ENCODE data around the gene HIP1.
"Not testable (repeated sequence)": the region's sequence is repeated elsewhere in the genome, so short reads cannot be mapped to it uniquely, and the experiment has no call there.

Gene HIP1

DNA sequence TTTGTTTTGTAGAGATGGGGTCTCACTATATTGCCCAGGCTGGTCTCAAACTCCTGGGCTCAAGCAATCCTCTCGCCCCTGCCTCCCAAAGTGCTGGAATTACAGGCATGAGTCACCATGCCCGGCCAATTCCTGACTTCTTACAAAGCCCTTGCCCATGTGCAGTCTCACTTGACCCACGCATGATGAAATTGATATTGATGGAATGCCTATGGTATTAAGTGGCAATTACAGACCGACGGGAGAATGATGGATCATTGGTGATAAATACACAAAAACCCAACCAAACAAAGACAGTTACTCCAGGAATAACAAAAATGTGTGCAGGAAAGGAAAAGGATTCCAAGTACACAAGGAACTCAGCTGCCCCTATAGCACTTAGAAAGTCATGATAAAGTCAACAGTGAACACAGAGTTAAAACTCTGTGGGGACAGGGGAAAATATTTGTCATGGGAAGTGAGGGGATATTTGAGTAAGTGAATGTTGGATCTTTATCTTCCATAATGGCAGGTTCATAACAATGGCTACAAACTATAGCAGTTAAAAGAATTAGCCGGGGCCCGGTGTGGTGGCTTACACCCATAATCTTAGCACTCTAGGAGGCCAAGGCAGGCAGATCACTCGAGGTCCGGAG lies 21.6 kb downstream of the HIP1 start:
- no peak for DNase-seq (ENCODE audit: low read depth)

DNA sequence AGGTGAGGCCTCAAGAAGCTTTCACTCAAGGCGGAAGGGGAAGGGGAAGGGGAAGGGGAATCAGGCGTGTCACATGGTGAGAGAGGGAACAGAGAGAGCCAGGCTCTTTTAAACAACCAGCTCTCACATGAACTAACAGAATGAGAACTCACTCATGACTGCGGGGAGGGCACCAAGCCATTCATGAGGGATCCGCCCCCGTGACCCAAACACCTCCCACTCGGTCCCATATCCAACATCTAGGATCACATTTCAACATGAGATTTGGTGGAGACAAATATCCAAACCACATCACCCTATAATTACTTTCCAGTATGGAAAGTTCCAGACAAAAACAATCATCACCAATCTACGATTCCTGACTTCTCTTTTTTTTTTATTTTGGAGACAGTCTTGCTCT lies 22.9 kb downstream of the HIP1 start:
- no peak for DNase-seq (ENCODE audit: low read depth)

DNA sequence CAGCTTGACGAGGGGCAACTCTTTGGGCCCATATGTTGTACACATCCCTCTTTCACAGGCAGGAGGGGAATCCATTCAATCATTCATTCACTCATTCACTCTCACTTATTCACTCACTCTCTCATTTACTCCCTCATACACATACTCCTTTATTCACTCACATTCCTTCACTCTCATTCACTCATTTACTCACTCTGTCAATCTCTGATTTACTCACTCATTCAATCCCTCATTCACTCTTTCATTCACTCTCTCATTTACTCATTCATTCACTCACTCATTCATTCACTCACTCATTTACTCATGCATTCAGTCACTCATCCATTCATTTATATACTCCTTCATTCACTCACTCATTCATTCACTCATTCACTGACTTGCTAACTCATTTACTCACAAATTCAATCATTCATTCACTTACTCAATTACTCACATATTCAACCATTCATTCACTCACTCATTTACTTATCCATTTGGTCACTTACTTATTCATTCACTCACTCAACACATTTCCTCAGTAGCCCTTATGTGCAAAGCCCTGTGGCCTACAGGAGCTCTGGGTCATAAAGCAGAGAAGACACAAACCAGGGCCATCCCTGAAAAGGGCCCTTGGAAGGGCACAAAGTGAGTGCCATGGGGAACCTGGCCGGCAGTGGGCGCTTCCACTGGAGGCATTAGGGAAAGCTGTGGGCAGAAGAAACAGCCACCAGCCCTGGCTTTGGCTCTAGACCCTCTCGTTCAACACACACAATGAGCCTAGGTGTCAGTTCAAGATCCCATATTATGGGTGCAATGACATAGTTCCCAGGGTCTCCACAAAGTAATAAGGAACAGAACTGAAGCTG lies 26.0 kb downstream of the HIP1 start:
- DNase-seq (ENCODE audit: low read depth) = no peak

DNA sequence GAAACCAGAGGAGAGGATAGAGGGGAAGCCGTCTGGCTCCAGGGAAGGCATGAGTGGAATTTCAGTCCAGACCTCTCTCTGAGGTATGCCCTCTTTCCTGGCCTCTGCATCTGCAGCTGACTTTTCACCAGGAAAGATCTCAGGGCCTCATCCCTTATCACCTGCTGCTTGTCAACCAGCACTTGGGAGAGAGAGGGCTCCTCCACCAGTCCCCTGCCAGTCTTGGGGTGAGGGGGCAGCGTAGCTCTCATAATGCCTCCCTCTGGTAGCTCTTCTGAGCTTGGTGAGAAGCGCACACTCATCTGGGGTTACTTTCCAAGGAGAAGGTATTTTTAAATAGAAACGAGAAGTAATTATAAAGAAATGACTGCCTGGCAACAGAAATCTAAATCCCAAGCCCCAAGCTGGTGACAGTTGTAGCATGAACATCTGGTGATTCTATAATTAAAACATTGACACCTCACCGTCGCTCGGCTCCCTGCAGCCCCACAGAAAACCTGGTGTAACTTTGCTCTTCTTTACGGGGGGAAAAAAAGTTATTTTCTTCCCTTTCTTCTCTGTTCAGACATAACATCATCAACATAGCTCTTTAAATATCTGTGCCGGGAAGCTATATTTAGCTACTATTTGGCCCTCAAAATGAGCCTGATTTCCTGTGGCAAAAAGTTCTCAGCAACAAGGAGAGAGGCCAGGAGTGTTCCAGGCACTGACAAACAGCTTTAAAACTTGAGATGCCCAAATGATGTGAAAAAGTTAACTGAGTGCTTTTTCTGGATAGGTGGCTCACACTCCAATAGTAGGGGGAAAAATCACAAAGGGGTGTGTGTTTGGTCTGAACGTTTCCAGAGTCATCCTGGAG lies 26.9 kb downstream of the HIP1 start:
- no peak for DNase-seq (ENCODE audit: low read depth)

DNA sequence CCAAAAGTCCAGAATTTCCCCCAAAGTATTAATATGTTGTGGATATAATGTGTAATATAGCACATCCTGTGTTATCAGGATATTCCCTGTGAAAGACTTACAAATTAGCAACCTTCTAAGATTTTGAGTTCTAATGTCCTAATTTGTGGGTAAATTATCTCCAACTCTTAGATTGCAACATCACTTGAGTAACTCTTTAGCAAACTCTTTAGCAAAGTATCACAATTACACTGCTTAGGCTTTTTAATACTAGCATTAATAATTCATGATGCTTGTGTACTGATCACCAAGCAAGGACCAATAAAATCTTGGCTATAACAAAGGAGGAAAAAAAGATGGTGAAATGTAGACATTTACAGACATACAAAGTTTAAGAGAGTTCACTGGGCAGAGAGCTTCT lies 27.7 kb downstream of the HIP1 start:
- DNase-seq (ENCODE audit: low read depth) = no peak

DNA sequence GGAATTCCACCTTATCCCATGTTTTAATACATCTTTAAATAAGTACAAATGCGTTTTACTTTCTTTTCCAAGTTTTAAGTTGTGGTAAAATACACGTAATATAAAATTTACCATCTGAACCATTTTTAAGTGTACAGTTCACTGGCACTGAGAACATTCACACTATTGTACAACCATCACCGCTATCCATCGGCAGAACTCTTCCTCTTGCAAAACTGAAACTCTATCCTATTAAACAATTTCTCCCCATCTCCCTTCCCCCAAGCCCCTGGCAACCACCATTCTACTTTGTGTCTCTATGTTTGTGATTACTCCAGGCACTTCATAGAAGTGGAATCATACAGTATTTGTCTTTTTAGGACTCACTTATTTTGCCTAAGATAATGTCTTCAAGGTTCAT lies 33.8 kb downstream of the HIP1 start:
- DNase-seq (ENCODE audit: low read depth) = no peak

DNA sequence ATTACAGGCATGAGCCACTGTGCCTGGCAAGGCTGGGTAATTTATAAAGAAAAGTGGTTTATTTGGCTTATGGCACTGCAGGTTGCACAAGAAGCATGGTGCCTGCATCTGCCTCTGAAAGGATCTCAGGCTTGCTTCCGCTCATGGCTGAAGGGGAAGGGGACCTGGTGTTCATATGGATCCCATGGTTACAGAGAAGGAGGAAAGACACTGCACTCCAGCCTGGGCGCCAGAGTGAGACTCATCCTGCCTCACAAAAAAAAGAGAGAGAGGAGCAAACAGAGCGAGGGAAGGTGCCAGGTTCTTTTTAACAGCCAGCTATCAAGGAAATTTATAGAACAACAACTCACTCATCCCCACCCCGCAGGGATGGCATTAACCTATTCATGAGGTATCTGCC lies 36.2 kb downstream of the HIP1 start:
- DNase-seq (ENCODE audit: low read depth) = no peak

DNA sequence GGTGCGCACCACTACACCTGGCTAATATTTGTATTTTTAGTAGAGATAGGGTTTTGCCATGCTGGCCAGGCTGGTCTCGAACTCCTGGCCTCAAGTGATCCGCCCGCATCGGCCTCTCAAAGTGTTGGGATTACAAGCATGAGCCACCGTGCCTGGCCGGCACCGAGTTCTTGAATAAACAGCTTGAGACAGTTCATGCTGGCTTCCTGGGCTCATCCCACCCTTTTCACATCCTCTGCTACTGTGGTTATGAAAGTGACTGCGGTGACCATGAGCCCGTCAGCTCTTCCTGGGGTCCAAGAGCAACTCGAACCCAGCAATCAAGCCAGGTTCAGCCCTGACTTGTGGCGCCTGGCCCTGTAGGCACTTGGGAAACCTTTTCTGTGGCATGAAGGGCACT lies 38.7 kb downstream of the HIP1 start:
- DNase-seq (ENCODE audit: low read depth) = no peak

DNA sequence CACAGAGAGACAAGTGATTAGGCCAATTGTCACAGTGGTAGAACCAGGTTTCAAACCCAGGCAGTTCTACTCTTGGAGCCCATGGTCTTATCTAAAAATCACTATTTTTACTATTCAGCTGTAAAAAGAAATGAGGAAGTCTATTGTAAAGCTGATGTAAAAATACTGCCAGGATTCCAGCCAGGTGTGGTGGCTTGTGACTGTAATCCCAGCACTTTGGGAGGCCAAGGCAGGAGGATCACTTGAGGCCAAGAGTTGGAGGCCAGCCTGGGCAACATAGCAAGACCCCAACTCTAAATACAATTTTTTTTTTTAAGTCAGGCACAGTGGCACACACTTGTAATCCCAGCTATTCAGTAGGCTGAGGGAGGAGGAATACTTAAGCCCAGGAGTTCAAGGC lies 40.4 kb downstream of the HIP1 start:
- DNase-seq (ENCODE audit: low read depth) = no peak

DNA sequence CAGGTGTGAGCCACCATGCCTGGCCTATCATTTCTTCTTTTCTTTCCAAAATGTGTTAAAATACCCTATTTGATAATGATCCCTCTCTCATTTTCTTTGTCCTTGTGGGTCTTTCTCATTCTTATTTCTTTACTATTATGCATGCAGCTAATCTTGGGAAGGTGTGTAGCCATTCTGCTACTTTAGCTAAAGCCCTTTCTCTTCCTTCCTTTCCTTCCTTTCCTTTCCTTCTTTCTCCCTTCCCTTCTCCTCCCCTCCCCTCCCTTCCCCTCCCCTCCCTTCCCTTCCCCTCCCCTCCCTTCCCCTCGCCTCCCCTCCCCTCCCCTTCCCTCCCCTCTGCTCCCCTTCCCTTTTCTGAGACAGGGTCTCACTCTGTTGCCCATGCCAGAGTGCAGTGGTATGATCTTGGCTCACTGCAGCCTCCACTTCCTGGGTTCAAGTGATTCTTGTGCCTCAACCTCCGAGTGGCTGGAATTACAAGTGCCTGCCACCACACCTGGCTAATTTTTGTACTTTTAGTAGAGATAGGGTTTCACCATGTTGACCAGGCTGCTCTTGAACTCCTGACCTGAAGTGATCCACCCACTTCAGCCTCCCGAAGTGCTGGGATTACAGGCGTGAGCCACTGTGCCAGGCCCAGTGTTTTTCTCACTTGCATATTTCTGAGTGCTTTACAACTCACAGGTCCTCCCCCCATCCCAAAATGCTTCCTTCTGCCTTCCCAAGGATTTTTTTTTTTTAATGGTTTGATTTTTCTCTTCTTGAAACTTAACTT lies 42.3 kb downstream of the HIP1 start:
- no peak for DNase-seq (ENCODE audit: low read depth)

DNA sequence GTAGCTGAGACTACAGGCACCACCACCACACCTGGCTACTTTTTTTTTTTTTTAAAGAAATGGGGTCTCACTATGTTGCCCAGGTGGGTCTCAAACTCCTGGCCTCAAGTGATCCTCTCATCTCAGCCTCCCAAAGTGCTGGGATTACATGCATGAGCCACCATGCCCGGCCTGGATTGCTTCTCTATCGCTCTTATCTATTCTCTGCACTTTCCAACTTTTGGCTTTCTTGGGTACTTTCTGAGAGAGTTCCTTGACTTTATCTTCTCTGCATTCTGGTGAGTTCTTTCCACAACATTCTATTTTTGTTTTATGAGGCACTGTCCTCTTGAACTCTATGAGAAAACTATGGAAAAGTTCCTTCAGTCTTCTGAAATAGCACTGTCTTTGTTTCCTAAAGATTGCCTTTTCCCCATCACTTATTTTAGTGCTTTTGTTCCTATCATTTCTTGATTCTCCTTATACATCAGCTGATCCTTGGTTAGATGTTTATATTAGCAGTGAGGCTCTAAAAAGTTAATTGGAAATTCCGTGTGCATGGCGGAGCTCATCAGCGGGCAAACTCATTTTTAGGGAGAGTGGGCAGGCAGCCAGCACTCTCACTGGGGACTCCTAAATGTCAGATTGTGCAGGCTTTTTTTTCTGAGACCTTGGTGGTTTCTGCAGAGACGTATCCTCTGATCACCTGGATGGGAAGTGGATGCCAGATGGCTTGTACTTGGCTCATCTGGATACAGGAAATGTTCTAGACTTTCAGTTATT lies 43.9 kb downstream of the HIP1 start:
- DNase-seq (ENCODE audit: low read depth) = no peak

DNA sequence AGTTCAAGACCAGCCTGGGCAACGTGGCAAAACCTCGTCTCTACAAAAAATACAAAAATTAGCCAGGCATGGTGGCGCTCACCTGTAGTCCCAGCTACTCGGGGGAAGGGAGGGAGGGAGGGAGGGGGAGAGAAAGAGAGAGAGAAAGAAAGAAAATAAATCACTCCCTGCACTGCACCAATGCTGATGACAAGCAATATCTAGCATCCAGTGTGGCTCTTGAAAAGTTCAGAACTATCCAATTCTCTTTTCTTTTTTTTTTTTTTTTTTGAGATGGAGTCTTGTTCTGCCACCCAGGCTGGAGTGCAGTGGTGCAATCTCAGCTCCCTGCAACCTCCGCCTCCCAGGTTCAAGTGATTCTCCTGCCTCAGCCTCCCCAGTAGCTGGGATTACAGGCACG lies 45.1 kb downstream of the HIP1 start:
- not testable (repeated sequence) for DNase-seq (ENCODE audit: low read depth)

DNA sequence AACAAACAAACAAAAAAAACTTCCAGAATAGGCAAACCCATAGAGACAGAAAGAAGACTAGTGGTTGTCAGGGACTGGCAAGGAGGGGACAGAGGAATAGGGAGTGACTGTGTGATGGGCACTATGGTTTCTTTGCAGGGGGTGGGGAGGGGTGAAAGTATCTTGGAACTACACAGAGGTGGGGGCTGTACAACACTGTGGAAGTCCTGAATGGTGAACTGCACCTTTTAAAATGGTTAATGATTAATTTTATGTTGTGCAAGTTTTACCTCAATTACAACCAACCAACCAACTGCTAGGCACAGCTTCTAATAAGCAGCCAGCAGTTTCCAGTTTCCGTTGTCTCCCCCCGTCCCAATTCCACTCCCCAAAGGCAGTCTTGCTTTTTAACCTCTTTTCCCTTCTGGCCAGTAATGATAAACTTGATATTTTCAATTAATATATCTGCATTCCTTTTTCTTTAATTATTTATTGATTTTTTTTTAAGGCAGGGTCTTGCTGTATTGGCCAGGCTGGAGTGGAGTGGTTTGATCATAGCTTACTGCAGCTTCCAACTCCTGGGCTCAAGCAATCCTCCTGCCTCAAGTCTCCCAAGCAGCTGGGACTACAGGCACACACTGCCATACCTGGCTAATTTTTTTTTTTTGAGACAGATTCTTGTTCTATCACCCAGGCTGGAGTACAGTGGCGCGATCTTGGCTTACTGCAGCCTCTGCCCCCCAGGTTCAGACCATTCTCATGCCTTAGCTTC lies 46.8 kb downstream of the HIP1 start:
- no peak for DNase-seq (ENCODE audit: low read depth)

DNA sequence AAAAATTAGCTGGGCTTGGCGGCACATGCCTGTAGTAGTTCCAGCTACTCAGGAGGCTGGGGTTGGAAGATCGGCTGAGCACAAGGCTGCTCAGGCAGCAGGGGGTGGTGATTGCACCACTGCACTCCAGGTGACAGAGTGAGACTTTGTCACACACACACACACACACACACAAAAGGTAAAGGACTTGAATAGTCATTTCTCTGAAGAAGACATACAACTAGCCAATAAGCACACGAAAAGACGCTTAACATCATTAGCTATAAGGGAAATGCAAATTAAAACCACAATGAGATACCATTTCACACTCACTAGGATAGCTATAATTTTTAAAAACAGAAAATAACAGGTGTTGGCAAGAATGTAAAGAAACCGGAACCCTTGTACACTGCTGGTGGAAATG lies 48.6 kb downstream of the HIP1 start:
- DNase-seq (ENCODE audit: low read depth) = no peak

DNA sequence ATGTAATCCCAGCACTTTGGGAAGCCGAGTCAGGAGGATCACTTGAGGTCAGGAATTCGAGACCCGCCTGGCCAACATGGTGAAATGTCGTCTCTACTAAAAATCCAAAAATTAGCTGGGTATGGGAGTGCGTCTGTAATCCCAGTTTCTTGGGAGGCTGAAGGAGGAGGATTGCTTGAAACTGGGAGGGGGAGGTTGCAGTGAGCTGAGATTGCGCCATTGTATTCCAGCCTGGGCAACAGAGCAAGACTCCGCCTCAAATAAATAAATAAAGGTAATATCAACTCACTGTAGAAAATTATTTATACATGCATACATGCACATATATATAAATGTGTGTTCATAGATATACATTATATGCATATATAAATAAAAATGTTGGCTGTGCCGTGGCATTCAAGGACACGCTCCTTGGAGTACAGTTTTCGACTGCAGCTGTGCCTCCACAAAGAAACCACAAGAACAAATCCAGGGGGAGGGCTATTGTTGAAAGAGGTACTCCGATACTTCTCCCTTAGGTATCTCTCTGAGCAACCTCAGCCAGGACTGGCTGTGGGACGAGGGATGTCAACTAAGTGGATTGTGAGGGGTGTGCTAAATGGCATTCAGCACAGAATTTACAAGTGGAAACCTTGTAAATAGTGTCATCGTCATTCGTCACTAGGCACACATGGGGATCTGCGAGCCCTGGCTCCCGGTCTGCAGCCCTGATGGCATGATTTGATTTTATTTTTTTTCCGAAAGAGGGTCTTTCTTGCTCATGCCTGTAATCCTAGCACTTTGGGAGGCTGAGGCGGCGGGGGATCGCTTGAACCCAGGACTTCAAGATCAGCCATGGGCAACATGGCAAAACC lies 49.3 kb downstream of the HIP1 start:
- DNase-seq (ENCODE audit: low read depth) = no peak

DNA sequence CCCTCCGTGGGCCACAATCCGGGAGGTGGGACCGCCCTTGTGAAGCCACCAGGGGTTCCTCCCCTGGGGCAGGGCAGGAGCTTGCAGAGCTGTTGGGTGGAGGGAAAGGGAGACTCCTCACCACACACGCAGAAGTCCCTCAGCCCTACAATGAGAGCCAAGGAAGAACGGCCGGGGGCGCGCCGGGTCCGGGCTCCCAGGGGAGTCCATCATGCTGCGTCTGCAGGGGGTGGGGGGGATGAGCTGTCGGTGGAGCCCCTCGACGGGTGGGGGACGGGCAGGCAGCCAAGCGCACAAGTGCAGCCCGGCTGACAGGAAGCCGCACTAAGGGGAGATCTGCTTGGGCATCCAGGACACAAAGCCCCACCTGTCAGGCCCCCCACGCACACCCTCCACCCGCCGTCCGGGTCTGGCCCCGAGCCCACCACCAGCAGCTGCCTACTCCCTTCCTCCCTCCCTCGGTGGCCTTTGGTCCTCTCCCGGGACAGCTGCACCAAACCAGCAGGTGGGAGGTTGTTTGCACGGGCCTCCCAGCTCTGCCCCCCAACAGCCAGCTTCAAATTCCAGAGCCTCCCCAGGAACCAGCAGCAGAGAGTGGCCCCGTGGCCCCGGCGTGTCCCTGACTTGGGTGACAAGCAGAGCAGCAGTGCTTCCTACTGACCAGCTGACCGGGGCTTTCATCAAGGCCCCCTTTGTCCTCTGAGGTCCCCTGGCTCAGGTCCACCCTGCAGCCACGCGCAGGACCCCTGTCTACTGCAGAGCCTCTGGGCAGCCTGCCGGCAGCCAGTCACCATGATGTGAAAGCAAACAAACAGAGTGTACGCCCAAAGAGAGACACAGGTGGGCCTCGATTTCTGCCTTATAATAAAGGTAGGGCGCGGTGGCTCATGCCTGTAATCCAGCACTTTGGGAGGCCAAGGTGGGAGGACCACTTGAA lies 50.3 kb downstream of the HIP1 start:
- no peak for DNase-seq (ENCODE audit: low read depth)

DNA sequence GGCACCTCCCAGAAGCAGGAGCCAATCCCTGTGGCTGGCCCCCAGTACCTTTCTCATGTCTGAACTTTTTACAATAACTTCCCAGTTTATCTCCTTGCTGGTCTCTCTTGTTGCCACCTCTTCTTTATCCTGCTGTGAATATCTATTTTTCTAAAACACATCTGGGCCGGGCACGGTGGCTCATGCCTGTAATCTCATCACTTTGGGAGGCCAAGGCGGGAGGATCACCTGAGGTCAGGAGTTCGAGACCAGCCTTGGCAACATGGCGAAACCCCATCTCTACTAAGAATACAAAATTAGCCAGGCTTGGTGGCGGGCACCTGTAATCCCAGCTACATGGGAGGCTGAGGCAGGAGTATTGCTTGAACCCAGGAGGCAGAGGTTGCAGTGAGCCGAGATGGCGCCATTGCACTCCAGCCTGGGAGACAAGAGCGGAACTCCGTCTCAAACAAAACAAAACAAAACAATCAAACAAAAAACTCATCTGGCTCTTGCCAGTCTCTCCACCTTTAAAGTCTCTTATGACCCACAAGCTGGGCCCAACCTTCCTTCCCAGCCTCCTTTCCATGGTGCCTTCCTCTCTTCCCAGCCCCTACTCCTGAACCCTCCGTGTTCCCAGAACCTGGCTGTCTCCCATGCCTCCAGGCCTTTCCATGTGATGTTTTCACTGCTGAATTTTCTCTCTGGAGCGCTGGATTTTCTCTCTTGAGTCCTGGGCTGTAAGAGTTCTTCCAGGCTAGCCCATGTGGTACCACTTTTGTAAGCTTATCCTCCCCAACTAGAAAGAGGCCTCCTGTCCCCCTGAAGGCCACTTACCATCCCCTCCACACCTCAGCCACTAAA lies 51.3 kb downstream of the HIP1 start:
- DNase-seq (ENCODE audit: low read depth) = no peak

DNA sequence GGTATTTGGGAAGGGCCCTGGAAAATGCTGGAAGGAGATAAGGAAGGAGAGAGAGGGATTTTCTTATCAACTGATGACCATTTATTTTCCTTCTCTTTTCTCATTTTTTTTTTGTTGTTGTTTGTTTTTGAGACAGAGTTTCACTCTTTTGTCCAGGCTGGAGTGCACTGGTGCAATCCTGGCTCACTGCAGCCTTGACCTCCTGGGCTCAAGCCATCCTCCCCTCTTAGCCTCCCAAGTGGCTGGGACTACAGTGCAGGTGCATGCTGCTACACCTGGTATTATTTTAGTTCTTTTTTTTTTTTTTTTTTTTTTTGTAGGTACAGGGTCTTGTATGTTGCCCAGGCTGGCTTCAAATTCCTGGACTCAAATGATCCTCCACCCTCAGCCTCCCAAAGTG lies 52.2 kb downstream of the HIP1 start:
- no peak for DNase-seq (ENCODE audit: low read depth)

Data from activated T-cell treated with anti-CD3 and anti-CD28 coated beads for 48 hours (primary cell).